Measurements from ENCODE around the gene IQSEC2.

DNA sequence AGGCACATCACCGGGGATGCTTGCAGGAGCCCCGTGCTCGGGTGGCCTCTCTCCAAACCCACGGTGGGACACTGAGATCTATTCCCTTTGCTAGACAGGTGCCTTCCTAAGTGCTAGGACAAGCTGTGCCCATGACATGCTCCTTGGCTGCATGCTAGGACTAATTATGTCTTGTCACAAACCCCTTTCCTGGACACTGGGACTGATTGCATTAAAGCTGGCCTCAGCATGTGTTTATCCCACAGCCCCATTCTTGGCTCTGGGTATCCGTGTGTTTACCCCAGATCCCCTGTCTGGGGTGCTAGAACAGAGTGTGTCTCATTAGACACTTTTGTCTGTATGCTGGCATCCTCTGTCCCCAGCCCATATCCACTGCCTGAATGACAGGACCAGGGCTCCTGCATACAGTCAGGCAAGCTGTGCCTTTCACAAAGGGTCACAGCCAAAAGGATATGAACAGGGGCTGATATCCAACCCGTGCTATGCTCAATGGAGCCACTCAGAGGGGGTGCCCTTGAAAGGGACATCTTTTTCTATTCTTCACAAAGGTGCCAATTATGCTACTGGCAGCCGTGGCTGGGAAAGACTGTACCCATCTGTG is 9.2 kb upstream of the IQSEC2 start:
- TF ChIP-seq POLR2A (IDR thresholded peaks at IDR 0.05) (no peak), CTCF (IDR thresholded peaks at IDR 0.05) (no peak)
